ENCODE data around the gene TFE3. TPM values are rescaled to one million over a fixed set of nuclear protein-coding genes. Genes with fewer than 3 reads are reported as not detected.

Gene TFE3
- total RNA-seq, 4 donors from 2014 or later: 16.7 to 75.0 (median 38.7) TPM

GRCh38 chrX:49019599-49020249 is 23.4 kb downstream of the TFE3 start:
- Histone ChIP-seq H3K36me3 (no peaks in the 10 kb centered on the region), H3K27ac (no peak overlapping the region), H3K9me3 (no peaks in the 10 kb centered on the region), H3K27me3 (no peaks in the 10 kb centered on the region), H3K4me3 (no peak overlapping the region), H3K4me1 (no peaks in the 10 kb centered on the region)
- TF ChIP-seq POLR2A (IDR thresholded peaks at IDR 0.05) (no peak), CTCF (IDR thresholded peaks at IDR 0.05) (no peak)
- DNase-seq: no peak
- intact Hi-C loops (cut with DNase I; ENCODE audit: low total_unique reads): no loop called here

GRCh38 chrX:49019050-49019449 is 24.1 kb downstream of the TFE3 start:
- Histone ChIP-seq H3K9me3 (no peaks in the 10 kb centered on the region), H3K27ac (no peak overlapping the region), H3K4me3 (no peak overlapping the region), H3K27me3 (no peaks in the 10 kb centered on the region), H3K4me1 (no peaks in the 10 kb centered on the region), H3K36me3 (no peaks in the 10 kb centered on the region)
- no peak for DNase-seq
- intact Hi-C loops (cut with DNase I; ENCODE audit: low total_unique reads): no loop called here
- TF ChIP-seq CTCF (IDR thresholded peaks at IDR 0.05) (no peak), POLR2A (IDR thresholded peaks at IDR 0.05) (no peak)

- no peaks in the 10 kb centered on the region for H3K36me3 ChIP-seq
- H3K4me3 ChIP-seq: no peak overlapping the region
- DNase-seq: no peak
- no peak for TF ChIP-seq CTCF (IDR thresholded peaks at IDR 0.05)
- no peak for TF ChIP-seq POLR2A (IDR thresholded peaks at IDR 0.05)
- H3K9me3 ChIP-seq: no peaks in the 10 kb centered on the region
- intact Hi-C loops (cut with DNase I; ENCODE audit: low total_unique reads): no loop called here
- H3K4me1 ChIP-seq: no peaks in the 10 kb centered on the region
- H3K27me3 ChIP-seq: no peaks in the 10 kb centered on the region
- H3K27ac ChIP-seq: no peak overlapping the region
Observed at GRCh38 chrX:49003696-49004095, 39.5 kb downstream of the TFE3 start.

- H3K9me3 ChIP-seq: no peaks in the 10 kb centered on the region
- H3K4me3 ChIP-seq: peak within 1 kb of the TSS; percentile 49 to 50
- no peaks in the 10 kb centered on the region for H3K36me3 ChIP-seq
- peak within 1 kb of the TSS; percentile 72 to 77 for H3K27ac ChIP-seq
- H3K27me3 ChIP-seq: no peaks in the 10 kb centered on the region
- DNase-seq: peak; percentile 69 to 75
- TF ChIP-seq CTCF (IDR thresholded peaks at IDR 0.05) (no peak), POLR2A (IDR thresholded peaks at IDR 0.05) (peak in 1 of 2 donors; percentile 64)
- H3K4me1 ChIP-seq: no peaks in the 10 kb centered on the region
- intact Hi-C loops (cut with DNase I; ENCODE audit: low total_unique reads): no loop called here
Observed at GRCh38 chrX:49002091-49002935, 40.8 kb downstream of the TFE3 start, which contains the start of gene GRIPAP1. GRIPAP1 (minus strand) TSS chrX:49002264; CDS start chrX:49002229, 35 bp downstream.

GRCh38 chrX:49001521-49002090 is 41.6 kb downstream of the TFE3 start:
- Histone ChIP-seq H3K4me3 (peak overlapping the region; percentile 49 to 50), H3K36me3 (no peaks in the 10 kb centered on the region), H3K4me1 (no peaks in the 10 kb centered on the region), H3K27me3 (no peaks in the 10 kb centered on the region), H3K9me3 (no peaks in the 10 kb centered on the region), H3K27ac (peak overlapping the region; percentile 72 to 77)
- no peak for TF ChIP-seq POLR2A (IDR thresholded peaks at IDR 0.05)
- TF ChIP-seq CTCF (IDR thresholded peaks at IDR 0.05): no peak
- DNase-seq: peak; percentile 16 to 19
- intact Hi-C loops (cut with DNase I; ENCODE audit: low total_unique reads): no loop called here

All from uterus (tissue), 4 donors.